RKO (cell line): Measurements from ENCODE around the gene CMTM5.

Source experiments
- DNase-seq: peaks from one replicate; pipeline ENCODE4 v3.0.0-alpha.2; 2016; ENCODE audit warnings: low spot score

The CMTM5 gene

GRCh38 chr14:23358553-23359166 is 18.2 kb upstream of the CMTM5 start:
- no peak for DNase-seq

GRCh38 chr14:23359167-23359626 is 17.6 kb upstream of the CMTM5 start:
- no peak for DNase-seq

GRCh38 chr14:23359722-23360447 is 17.0 kb upstream of the CMTM5 start:
- no peak for DNase-seq

GRCh38 chr14:23360496-23360895 is 16.4 kb upstream of the CMTM5 start:
- no peak for DNase-seq

GRCh38 chr14:23361320-23361719 is 15.5 kb upstream of the CMTM5 start:
- DNase-seq = peak; percentile 19

GRCh38 chr14:23361763-23362162 is 15.1 kb upstream of the CMTM5 start:
- DNase-seq = no peak

- peak; percentile 7 for DNase-seq
These were observed 14.6 kb upstream of the CMTM5 start for GRCh38 chr14:23362200-23362599.

GRCh38 chr14:23364164-23365035 is 12.4 kb upstream of the CMTM5 start:
- no peak for DNase-seq

- no peak for DNase-seq
These were observed 11.7 kb upstream of the CMTM5 start, which contains the start of gene EFS for GRCh38 chr14:23365036-23365731. Gene EFS, minus strand, starts transcription at chr14:23365172. Its CDS starts 147 bp downstream, at chr14:23365025.

GRCh38 chr14:23365732-23366425 is 11.0 kb upstream of the CMTM5 start:
- no peak for DNase-seq

GRCh38 chr14:23366426-23366921 is 10.4 kb upstream of the CMTM5 start:
- DNase-seq = no peak

GRCh38 chr14:23370221-23370620 is 6.6 kb upstream of the CMTM5 start:
- DNase-seq = peak; percentile 14

- no peak for DNase-seq
These were observed 5.0 kb upstream of the CMTM5 start for GRCh38 chr14:23371865-23372264.

- no peak for DNase-seq
These were observed 4.3 kb upstream of the CMTM5 start, which contains the start of gene IL25 for GRCh38 chr14:23372509-23372908. Gene IL25, plus strand, starts transcription at chr14:23372809.

GRCh38 chr14:23373041-23373440 is 3.8 kb upstream of the CMTM5 start:
- no peak for DNase-seq

- DNase-seq = no peak
These were observed 1.2 kb upstream of the CMTM5 start for GRCh38 chr14:23375527-23376251.

GRCh38 chr14:23377198-23377550 is 328 bp downstream of the CMTM5 start:
- DNase-seq = no peak

GRCh38 chr14:23377573-23378563 is 1.0 kb downstream of the CMTM5 start:
- no peak for DNase-seq

- no peak for DNase-seq
These were observed 1.9 kb downstream of the CMTM5 start for GRCh38 chr14:23378612-23379220.
